H1 (cell line): Measurements from ENCODE around the gene UBR3. TPM values are rescaled to one million over a fixed set of nuclear protein-coding genes. Genes with fewer than 3 reads are reported as not detected.

Source experiments
- CTCF ChIA-PET: fragments of 300-600 bp; sonication (Branson Sonifier 250); formaldehyde crosslinking; loops from one replicate; lab custom pipeline; 2021; ENCODE audit not compliant: partially characterized antibody; lab: Charles Lee
- POLR2A ChIA-PET: fragments of 300-600 bp; sonication (Branson Sonifier 250); formaldehyde crosslinking; loops from one replicate; lab custom pipeline; 2021; ENCODE audit warnings: inconsistent platforms; ENCODE audit not compliant: partially characterized antibody; lab: Charles Lee
- DNase-seq, 2 experiments: peaks; one replicate each; pipeline versions ENCODE4 v3.0.0 to v3.0.0-alpha.2; 2010 to 2022; ENCODE audit warnings: low spot score in 2 of 2, low read depth in 1 of 2, mixed read lengths in 1 of 2
- FAIRE-seq: peaks from 2 replicates; lab custom pipeline; 2011; peaks lifted over from hg19 to GRCh38; lab: Jason Lieb, UNC
- H2AFZ ChIP-seq: 2 replicates; pipeline ENCODE4 v1.8.1; 2012; ENCODE audit warnings: low read length, inconsistent platforms
- H2AK5ac ChIP-seq: 2 replicates; pipeline ENCODE4 v1.6.1; 2013; ENCODE audit warnings: low read depth, low read length
- H2BK120ac ChIP-seq: replicated peaks from 2 replicates; pipeline ENCODE3; 2013; ENCODE audit warnings: low read depth, low read length, inconsistent platforms
- H2BK12ac ChIP-seq: 2 replicates; pipeline ENCODE4 v1.6.1; 2013; ENCODE audit warnings: low read depth, low read length
- H2BK15ac ChIP-seq: 2 replicates; pipeline ENCODE4 v1.6.1; 2013; ENCODE audit warnings: low read length
- H2BK20ac ChIP-seq: 2 replicates; pipeline ENCODE4 v1.6.1; 2013; ENCODE audit warnings: low read length
- H2BK5ac ChIP-seq: 2 replicates; pipeline ENCODE4 v1.6.1; 2013; ENCODE audit warnings: low read depth, low read length
- H3K14ac ChIP-seq: 2 replicates; pipeline ENCODE4 v1.6.1; 2013; ENCODE audit warnings: inconsistent platforms; ENCODE audit not compliant: insufficient read length
- H3K18ac ChIP-seq: 2 replicates; pipeline ENCODE4 v1.6.1; 2013; ENCODE audit warnings: low read length; ENCODE audit errors: extremely low read depth
- H3K23ac ChIP-seq: 2 replicates; pipeline ENCODE4 v1.6.1; 2013; ENCODE audit warnings: inconsistent platforms; ENCODE audit not compliant: insufficient read length
- H3K23me2 ChIP-seq: 2 replicates; pipeline ENCODE4 v1.6.1; 2013; ENCODE audit warnings: low read depth, low read length
- H3K27ac ChIP-seq: 2 replicates; pipeline ENCODE4 v1.6.1; 2011; ENCODE audit warnings: low read depth, low read length, inconsistent platforms
- H3K27me3 ChIP-seq, 4 experiments: replicated peaks in 1 of 4; 1 replicate in 1 of 4; 2 replicates in 3 of 4; pipeline versions ENCODE4 v1.6.1 to v1.8.1; 2011 to 2013; ENCODE audit warnings: low read length in 3 of 4, mild to moderate bottlenecking in 3 of 4, inconsistent platforms in 2 of 4, mixed read lengths in 2 of 4, moderate library complexity in 1 of 4; ENCODE audit not compliant: control insufficient read depth in 3 of 4, insufficient read depth in 3 of 4; ENCODE audit errors: extremely low read depth in 1 of 4
- H3K36me3 ChIP-seq, 4 experiments: 2 replicates each; pipeline versions ENCODE4 v1.6.1 to v1.8.1; 2011 to 2013; ENCODE audit warnings: mild to moderate bottlenecking in 4 of 4, low read length in 3 of 4, moderate library complexity in 2 of 4, control low read depth in 1 of 4, inconsistent platforms in 1 of 4; ENCODE audit not compliant: insufficient read depth in 4 of 4, control insufficient read depth in 2 of 4
- H3K4ac ChIP-seq: replicated peaks from 2 replicates; pipeline ENCODE3; 2013; ENCODE audit warnings: low read length, low read depth, mixed read lengths, inconsistent platforms; ENCODE audit not compliant: insufficient read length
- H3K4me1 ChIP-seq, 4 experiments: replicated peaks in 1 of 4; 1 replicate in 1 of 4; 2 replicates in 3 of 4; pipeline versions ENCODE4 v1.6.1 to v1.8.1; 2011 to 2013; ENCODE audit warnings: low read length in 3 of 4, inconsistent platforms in 2 of 4, mixed read lengths in 1 of 4; ENCODE audit not compliant: insufficient read depth in 4 of 4, control insufficient read depth in 3 of 4
- H3K4me2 ChIP-seq, 2 experiments: 2 replicates each; pipeline versions ENCODE4 v1.6.1 to v1.8.1; 2011 to 2013; ENCODE audit warnings: low read depth in 2 of 2, low read length in 2 of 2, control low read depth in 1 of 2, inconsistent platforms in 1 of 2, mild to moderate bottlenecking in 1 of 2; ENCODE audit not compliant: insufficient read depth in 1 of 2
- H3K4me3 ChIP-seq, 4 experiments: fragments of 200-600, 300-600 bp in 1 of 4; sonication (generic), shearing (Covaris generic), sonication (Bioruptor Twin) in 1 of 4; 2 replicates each; pipeline versions ENCODE4 v1.5.1 to v1.8.1; 2011 to 2016; ENCODE audit warnings: low read length in 4 of 4, low read depth in 3 of 4, control low read depth in 2 of 4, inconsistent platforms in 2 of 4, mild to moderate bottlenecking in 2 of 4, mixed read lengths in 1 of 4, moderate library complexity in 1 of 4; ENCODE audit not compliant: insufficient read depth in 2 of 4; ENCODE audit errors: extremely low read depth in 1 of 4
- H3K56ac ChIP-seq: replicated peaks from 2 replicates; pipeline ENCODE3; 2013; ENCODE audit warnings: low read depth, mild to moderate bottlenecking, mixed read lengths, low read length, inconsistent platforms; ENCODE audit not compliant: insufficient read length
- H3K79me1 ChIP-seq: 2 replicates; pipeline ENCODE4 v1.6.1; 2013; ENCODE audit warnings: low read depth, low read length, control low read depth
- H3K79me2 ChIP-seq, 2 experiments: 2 replicates each; pipeline versions ENCODE4 v1.6.1 to v1.8.1; 2012 to 2013; ENCODE audit warnings: low read length in 2 of 2, mild to moderate bottlenecking in 2 of 2, inconsistent platforms in 1 of 2; ENCODE audit not compliant: insufficient read depth in 2 of 2, control insufficient read depth in 1 of 2
- H3K9ac ChIP-seq, 4 experiments: replicated peaks in 1 of 4; 1 replicate in 1 of 4; 2 replicates in 3 of 4; pipeline versions ENCODE4 v1.6.1 to v1.8.1; 2011 to 2013; ENCODE audit warnings: low read depth in 3 of 4, low read length in 3 of 4, control low read depth in 2 of 4, mild to moderate bottlenecking in 2 of 4, moderate library complexity in 2 of 4, inconsistent platforms in 1 of 4; ENCODE audit errors: extremely low read depth in 1 of 4
- H3K9me3 ChIP-seq, 2 experiments: 2 replicates each; pipeline versions ENCODE4 v1.6.1 to v1.8.1; 2012 to 2013; ENCODE audit warnings: mild to moderate bottlenecking in 2 of 2, moderate library complexity in 2 of 2, control low read depth in 1 of 2, inconsistent platforms in 1 of 2, low read depth in 1 of 2, low read length in 1 of 2, mixed read lengths in 1 of 2; ENCODE audit not compliant: insufficient read depth in 2 of 2
- H4K20me1 ChIP-seq, 2 experiments: replicated peaks in 1 of 2; 2 replicates each; pipeline versions ENCODE3 to v1.8.1; 2011 to 2013; ENCODE audit warnings: inconsistent platforms in 2 of 2, low read length in 2 of 2, mild to moderate bottlenecking in 1 of 2; ENCODE audit not compliant: insufficient read depth in 2 of 2, control insufficient read depth in 1 of 2
- H4K5ac ChIP-seq: 2 replicates; pipeline ENCODE4 v1.6.1; 2013; ENCODE audit warnings: low read length, low read depth, mixed read lengths, inconsistent platforms; ENCODE audit not compliant: insufficient read length
- H4K8ac ChIP-seq: 2 replicates; pipeline ENCODE4 v1.8.0; 2013; ENCODE audit warnings: mild to moderate bottlenecking, moderate library complexity, low read length, inconsistent platforms; ENCODE audit not compliant: insufficient read depth; ENCODE audit errors: extremely low read depth
- H4K91ac ChIP-seq: replicated peaks from 2 replicates; pipeline ENCODE3; 2013; ENCODE audit warnings: low read length, mixed read lengths, inconsistent platforms; ENCODE audit not compliant: insufficient read length
- BCL11A ChIP-seq, 2 experiments: IDR thresholded peaks; one replicate each; pipeline ENCODE4 v1.6.1; 2011; ENCODE audit warnings: low read depth in 2 of 2, low read length in 2 of 2, mild to moderate bottlenecking in 2 of 2
- CBX5 ChIP-seq: fragments of 300-800, 300-1000 bp; sonication (generic); IDR thresholded peaks from 2 replicates; pipeline ENCODE4 v1.7.1; 2016; ENCODE audit warnings: antibody characterized with exemption, low read length, low read depth
- CREB1 ChIP-seq: IDR thresholded peaks from 2 replicates; pipeline ENCODE4 v1.6.1; 2012; ENCODE audit warnings: inconsistent platforms
- CTBP2 ChIP-seq: IDR thresholded peaks from 2 replicates; pipeline ENCODE4 v1.7.0; 2011; ENCODE audit warnings: borderline replicate concordance, mild to moderate bottlenecking, moderate library complexity, mixed read lengths, low read length; ENCODE audit not compliant: insufficient read depth, insufficient read length
- EZH2 ChIP-seq: fragments of 200-600 bp; sonication (generic); IDR thresholded peaks from 2 replicates; pipeline ENCODE4 v1.7.1; 2012; ENCODE audit warnings: low read depth, mild to moderate bottlenecking, moderate library complexity, low read length, inconsistent platforms; ENCODE audit not compliant: severe bottlenecking
- KDM4A ChIP-seq: IDR thresholded peaks from one replicate; pipeline ENCODE4 v1.7.1; 2012; ENCODE audit warnings: low read depth, mild to moderate bottlenecking, moderate library complexity, low read length, inconsistent platforms; ENCODE audit not compliant: severe bottlenecking
- TAF1 ChIP-seq: IDR thresholded peaks from 2 replicates; pipeline ENCODE4 v1.6.1; 2011; ENCODE audit warnings: mild to moderate bottlenecking, low read depth, low read length
- TBP ChIP-seq: IDR thresholded peaks from 2 replicates; pipeline ENCODE4 v1.6.1; 2011; ENCODE audit warnings: low read depth, low read length, improper control_type of control experiment
- TCF12 ChIP-seq: IDR thresholded peaks from 2 replicates; pipeline ENCODE4 v1.6.1; 2011; ENCODE audit warnings: low read depth, mild to moderate bottlenecking, low read length
- WGBS, 2 experiments: shearing (Covaris generic) in 1 of 2; methylation state at CpG; one replicate each; pipeline versions ENCODE4 v1.1.6 to v1.1.7; 2013 to 2015; ENCODE audit warnings: low lambda C conversion rate in 2 of 2, mixed read lengths in 2 of 2, inconsistent platforms in 1 of 2, low coverage in 1 of 2, missing lambda C conversion rate in 1 of 2; ENCODE audit not compliant: insufficient replicate concordance in 2 of 2, insufficient coverage in 1 of 2, insufficient read length in 1 of 2; ENCODE audit errors: extremely low coverage in 1 of 2, missing lambda C conversion rate in 1 of 2; 5-methylcytosine and 5-hydroxymethylcytosine counted together
- polyA plus RNA-seq, 7 experiments: library from polyadenylated mRNA; depleted of rRNA in 3 of 7; stranded (reverse) in 5 of 7; unstranded in 2 of 7; fragments of >200 nt in 5 of 7; fragments of 200-250 nt in 2 of 7; gene quantifications; 1 replicate in 5 of 7; 2 replicates in 1 of 7; 4 replicates in 1 of 7; pipeline versions ENCODE4 v1.2.1 to v1.2.3, GENCODE V29; 2011 to 2013; ENCODE audit warnings: missing spikeins in 2 of 7, mixed read lengths in 2 of 7
- total RNA-seq: library from RNA; stranded (reverse); fragmentation: NEBNext Ultra II Directional; extraction: Animal tissue kit (Norgen Biotek cat#: 25700); gene quantifications from 2 replicates; pipeline ENCODE4 v1.2.1, GENCODE V29; 2021
- TF ChIP-seq, protein P1 (sequence below): IDR thresholded peaks from 2 replicates; pipeline ENCODE4 v1.6.1; 2012; ENCODE audit warnings: low read length, inconsistent platforms

UBR3 gene
- total and polyA plus RNA-seq, 2 of the 8 experiments (the other 6 are each of a cell fraction or from before 2014, with no cell fraction given) = 3.7 to 17.7 TPM

- H3K23ac ChIP-seq = no peak overlapping the region
- H3K56ac ChIP-seq = no peak overlapping the region
- H2BK120ac ChIP-seq = no peak overlapping the region
- H3K79me2 ChIP-seq = no peaks in the 10 kb centered on the region
- no peaks in the 10 kb centered on the region for H3K9me3 ChIP-seq
- FAIRE-seq (no peak), DNase-seq (no peak)
- H2AFZ ChIP-seq = no peak overlapping the region
- H4K5ac ChIP-seq = no peak overlapping the region
- H4K20me1 ChIP-seq = no peaks in the 10 kb centered on the region
- H3K4me2 ChIP-seq = no peak overlapping the region
- no peak overlapping the region for H2AK5ac ChIP-seq
- no peak overlapping the region for H2BK15ac ChIP-seq
- POLR2A ChIA-PET = no interaction called here
- H3K27me3 ChIP-seq = no peaks in the 10 kb centered on the region
- no peak overlapping the region for H4K8ac ChIP-seq
- H3K14ac ChIP-seq = no peak overlapping the region
- H4K91ac ChIP-seq = no peak overlapping the region
- H3K79me1 ChIP-seq = no peaks in the 10 kb centered on the region
- H3K4ac ChIP-seq = no peak overlapping the region
- H3K27ac ChIP-seq = no peak overlapping the region
- H3K18ac ChIP-seq = no peak overlapping the region
- H3K9ac ChIP-seq = no peak overlapping the region
- H2BK12ac ChIP-seq = no peak overlapping the region
- H3K4me1 ChIP-seq = no peaks in the 10 kb centered on the region; a peak in 1 of 7 replicates
- 88% methylated on average over 5 of the region's 5 CpGs; no CpG with 5 or more reads in 1 of the 2 experiments for WGBS, 2 experiments
- H3K36me3 ChIP-seq = 0 out of 8 replicates have a peak, but pooled peaks cover 0 to 2% (median 0%) of the 10 kb centered on the region in 4 experiments
- CTCF ChIA-PET = no interaction called here
- H2BK5ac ChIP-seq = no peak overlapping the region
- H3K23me2 ChIP-seq = no peaks in the 10 kb centered on the region
- H3K4me3 ChIP-seq = no peak overlapping the region
- no peak overlapping the region for H2BK20ac ChIP-seq
- TF ChIP-seq EZH2 (no peak), CREB1 (no peak), TBP (no peak), TCF12 (no peak), TAF1 (no peak), CTBP2 (no peak), KDM4A (no peak), CBX5 (no peak), BCL11A (IDR thresholded peaks at IDR 0.05; ENCODE audit: low read depth in 2 of 2, low read length in 2 of 2) (no peak)
- TF ChIP-seq, protein P1, sequence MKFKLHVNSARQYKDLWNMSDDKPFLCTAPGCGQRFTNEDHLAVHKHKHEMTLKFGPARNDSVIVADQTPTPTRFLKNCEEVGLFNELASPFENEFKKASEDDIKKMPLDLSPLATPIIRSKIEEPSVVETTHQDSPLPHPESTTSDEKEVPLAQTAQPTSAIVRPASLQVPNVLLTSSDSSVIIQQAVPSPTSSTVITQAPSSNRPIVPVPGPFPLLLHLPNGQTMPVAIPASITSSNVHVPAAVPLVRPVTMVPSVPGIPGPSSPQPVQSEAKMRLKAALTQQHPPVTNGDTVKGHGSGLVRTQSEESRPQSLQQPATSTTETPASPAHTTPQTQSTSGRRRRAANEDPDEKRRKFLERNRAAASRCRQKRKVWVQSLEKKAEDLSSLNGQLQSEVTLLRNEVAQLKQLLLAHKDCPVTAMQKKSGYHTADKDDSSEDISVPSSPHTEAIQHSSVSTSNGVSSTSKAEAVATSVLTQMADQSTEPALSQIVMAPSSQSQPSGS = no peak
These were observed 227.7 kb downstream of the UBR3 start for GRCh38 chr2:170054997-170055396.
